B cell (primary cell): ENCODE data around the gene PEPD. TPM values are rescaled to one million over a fixed set of nuclear protein-coding genes. Genes with fewer than 3 reads are reported as not detected.

Experiments used
- ATAC-seq: fragments of 200-7000 bp; cut with Tn5 transposase; one replicate; pipeline ENCODE4 v1.10.0; 2021; ENCODE audit warnings: low read depth, mild to moderate bottlenecking, moderate number of reproducible peaks, moderate library complexity
- CTCF ChIA-PET: fragments of 350-600 bp; sonication (Branson Sonifier 250); formaldehyde crosslinking; loops from one replicate; lab custom pipeline; 2021; ENCODE audit warnings: antibody characterized with exemption, inconsistent platforms; lab: Charles Lee
- POLR2A ChIA-PET: fragments of 350-600 bp; sonication (Branson Sonifier 250); formaldehyde crosslinking; loops from one replicate; lab custom pipeline; 2021; ENCODE audit warnings: antibody characterized with exemption; lab: Charles Lee
- DNase-seq: peaks from one replicate; pipeline ENCODE4 v3.0.0; 2013
- H2AFZ ChIP-seq: 2 replicates; pipeline ENCODE4 v1.6.1; 2012; ENCODE audit warnings: mild to moderate bottlenecking, low read depth, low read length; ENCODE audit not compliant: insufficient read depth, poor library complexity, severe bottlenecking
- H3K27ac ChIP-seq, 2 donors: 1 replicate in 1 of 2; 2 replicates in 1 of 2; pipeline ENCODE4 v1.5.1; 2012 to 2013; ENCODE audit warnings: low read length in 2 of 2, mild to moderate bottlenecking in 2 of 2, moderate library complexity in 1 of 2
- H3K27me3 ChIP-seq, 4 experiments: fragments of 200-600 bp in 1 of 4; sonication (generic) in 1 of 4; replicated peaks in 1 of 4; 1 replicate in 2 of 4; 2 replicates in 2 of 4; pipeline versions ENCODE4 v1.6.1 to v1.7.0; 2013 to 2016; ENCODE audit warnings: low read length in 3 of 4, mild to moderate bottlenecking in 2 of 4, mixed read lengths in 1 of 4, moderate library complexity in 1 of 4; ENCODE audit not compliant: insufficient read depth in 4 of 4, control insufficient read depth in 3 of 4; ENCODE audit errors: control extremely low read depth in 1 of 4
- H3K36me3 ChIP-seq, 2 experiments: replicated peaks in 1 of 2; 1 replicate in 1 of 2; 2 replicates in 1 of 2; pipeline versions ENCODE4 v1.6.1 to v1.7.1; 2013; ENCODE audit warnings: low read length in 1 of 2; ENCODE audit not compliant: insufficient read depth in 2 of 2, control insufficient read depth in 1 of 2; ENCODE audit errors: control extremely low read depth in 1 of 2, extremely low read depth in 1 of 2
- H3K4me1 ChIP-seq, 2 donors: fragments of 200-600 bp in 1 of 2; sonication (generic) in 1 of 2; 1 replicate in 1 of 2; 2 replicates in 1 of 2; pipeline versions ENCODE4 v1.5.1 to v1.6.1; 2013 to 2017; ENCODE audit warnings: low read length in 2 of 2; ENCODE audit not compliant: control insufficient read depth in 2 of 2, insufficient read depth in 2 of 2
- H3K4me2 ChIP-seq: replicated peaks from 2 replicates; pipeline ENCODE3; 2012; ENCODE audit warnings: mild to moderate bottlenecking, low read depth, low read length; ENCODE audit not compliant: poor library complexity, severe bottlenecking
- H3K4me3 ChIP-seq, 5 experiments: fragments of 200-600 bp in 1 of 5; sonication (generic) in 1 of 5; 1 replicate in 3 of 5; 2 replicates in 2 of 5; pipeline versions ENCODE4 v1.5.1 to v1.7.0; 2011 to 2016; ENCODE audit warnings: low read length in 4 of 5, mild to moderate bottlenecking in 4 of 5, low read depth in 2 of 5, control low read depth in 1 of 5, moderate library complexity in 1 of 5; ENCODE audit not compliant: insufficient read depth in 1 of 5; ENCODE audit errors: control extremely low read depth in 1 of 5, extremely low read depth in 1 of 5
- H3K79me2 ChIP-seq: fragments of 200-600 bp; sonication (generic); one replicate; pipeline ENCODE4 v1.6.0; 2016; ENCODE audit warnings: low read length; ENCODE audit not compliant: control insufficient read depth, insufficient read depth
- H3K9ac ChIP-seq: fragments of 200-600 bp; sonication (generic); 2 replicates; pipeline ENCODE4 v1.6.1; 2017; ENCODE audit warnings: mild to moderate bottlenecking, low read length, moderate library complexity
- H3K9me3 ChIP-seq, 3 donors: one replicate each; pipeline versions ENCODE4 v1.6.1 to v1.7.1; 2013; ENCODE audit warnings: low read length in 2 of 3; ENCODE audit not compliant: control insufficient read depth in 2 of 3, insufficient read depth in 1 of 3; ENCODE audit errors: control extremely low read depth in 1 of 3
- H4K20me1 ChIP-seq: 2 replicates; pipeline ENCODE4 v1.6.0; 2012; ENCODE audit warnings: mild to moderate bottlenecking, low read length; ENCODE audit not compliant: insufficient read depth, control insufficient read depth, poor library complexity, severe bottlenecking
- H3K27ac Mint-ChIP-seq: one replicate; pipeline ENCODE4 v1.8.0; 2021; ENCODE audit warnings: mixed read lengths
- H3K27me3 Mint-ChIP-seq: one replicate; pipeline ENCODE4 v1.8.0; 2021; ENCODE audit warnings: mixed read lengths
- H3K4me1 Mint-ChIP-seq: one replicate; pipeline ENCODE4 v1.8.0; 2021; ENCODE audit warnings: mixed read lengths
- H3K4me3 Mint-ChIP-seq: one replicate; pipeline ENCODE4 v1.8.0; 2021; ENCODE audit warnings: mixed read lengths
- H3K9me3 Mint-ChIP-seq: one replicate; pipeline ENCODE4 v1.8.0; 2022; ENCODE audit warnings: mixed read lengths; ENCODE audit not compliant: insufficient read depth
- CTCF ChIP-seq: fragments of 200-600 bp; IDR thresholded peaks from one replicate; pipeline ENCODE4 v1.8.0; 2022; ENCODE audit warnings: antibody characterized with exemption, mild to moderate bottlenecking
- EZH2 ChIP-seq: IDR thresholded peaks from 2 replicates; pipeline ENCODE4 v1.6.1; 2012; ENCODE audit warnings: borderline replicate concordance, low read depth, mild to moderate bottlenecking, moderate library complexity, low read length; ENCODE audit not compliant: insufficient read depth, poor library complexity, severe bottlenecking
- whole genome bisulfite sequencing: methylation state at CpG from one replicate; pipeline ENCODE4 v1.1.5; 2013; ENCODE audit warnings: missing lambda C conversion rate; ENCODE audit not compliant: insufficient coverage; 5-methylcytosine and 5-hydroxymethylcytosine counted together
- intact Hi-C: fragments of 100-400 bp; cut with micrococcal nuclease; formaldehyde crosslinking; loops from one replicate; pipeline ENCODE4 v1.10.0; 2022
- polyA plus RNA-seq: library from polyadenylated mRNA; depleted of rRNA; stranded (reverse); fragments of >200 nt; gene quantifications from 2 replicates; pipeline ENCODE4 v1.2.3, GENCODE V29; 2012
- total RNA-seq, 2 donors: library from RNA; stranded (reverse); fragments of 120-200 nt in 1 of 2; gene quantifications; 1 replicate in 1 of 2; 2 replicates in 1 of 2; pipeline versions ENCODE4 v1.2.3 to v1.2.4, GENCODE V29; 2013 to 2022

PEPD gene
- total and polyA plus RNA-seq, 2 donors (not counting 1 experiment from before 2014, with no cell fraction given): 36.4 to 42.7 TPM

- H3K9me3 ChIP-seq: no peaks in the 10 kb centered on the region
- ATAC-seq (no peak), DNase-seq (no peak)
- Mint-ChIP-seq H3K27me3 (no peaks in the 10 kb centered on the region), H3K9me3 (no peaks in the 10 kb centered on the region), H3K4me3 (no peak overlapping the region), H3K27ac (no peak overlapping the region), H3K4me1 (no peaks in the 10 kb centered on the region)
- TF ChIP-seq EZH2: no peak
- no peak for TF ChIP-seq CTCF
- H3K4me2 ChIP-seq: no peak overlapping the region
- ChIA-PET POLR2A (no interaction called here), CTCF (no interaction called here)
- no peaks in the 10 kb centered on the region for H3K79me2 ChIP-seq
- no peak overlapping the region for H3K9ac ChIP-seq
- intact Hi-C loops: no loop called here
- H3K27me3 ChIP-seq: no peaks in the 10 kb centered on the region
- no peaks in the 10 kb centered on the region for H3K36me3 ChIP-seq
- H2AFZ ChIP-seq: no peak overlapping the region
- H4K20me1 ChIP-seq: no peaks in the 10 kb centered on the region
- H3K27ac ChIP-seq: no peak overlapping the region
- no peak overlapping the region for H3K4me3 ChIP-seq
- no peaks in the 10 kb centered on the region for H3K4me1 ChIP-seq
- 98% methylated on average over 4 of the region's 9 CpGs for WGBS
Measured at GRCh38 chr19:33490041-33490451, 31.5 kb downstream of the PEPD start.

- 97% methylated on average over 8 of the region's 8 CpGs for WGBS
- ATAC-seq: no peak
- no peaks in the 10 kb centered on the region for H3K27me3 Mint-ChIP-seq
- CTCF ChIA-PET: no interaction called here
- Histone ChIP-seq H3K27me3 (no peaks in the 10 kb centered on the region), H3K9ac (no peak overlapping the region), H3K79me2 (no peaks in the 10 kb centered on the region), H4K20me1 (no peaks in the 10 kb centered on the region), H3K4me3 (no peak overlapping the region), H3K9me3 (peaks cover 0 to 6% (median 0%) of the 10 kb centered on the region in 3 donors), H3K4me2 (no peak overlapping the region), H3K27ac (no peak overlapping the region), H2AFZ (no peak overlapping the region), H3K36me3 (no peaks in the 10 kb centered on the region), H3K4me1 (no peaks in the 10 kb centered on the region)
- POLR2A ChIA-PET: no interaction called here
- H3K4me3 Mint-ChIP-seq: no peak overlapping the region
- TF ChIP-seq CTCF (no peak), EZH2 (no peak)
- no peak for DNase-seq
- no peaks in the 10 kb centered on the region for H3K4me1 Mint-ChIP-seq
- H3K27ac Mint-ChIP-seq: no peak overlapping the region
- peaks cover 5% of the 10 kb centered on the region for H3K9me3 Mint-ChIP-seq
- intact Hi-C loops: no loop called here
Measured at GRCh38 chr19:33488826-33489225, 32.8 kb downstream of the PEPD start.
